Muscle of back (tissue), 11 donors: ENCODE data around the gene PRSS38. TPM values are rescaled to one million over a fixed set of nuclear protein-coding genes. Genes with fewer than 3 reads are reported as not detected.

Experiments used
- DNase-seq, 3 donors: peaks; one replicate each; pipeline versions ENCODE4 v3.0.0 to v3.0.0-alpha.2; 2013
- polyA plus RNA-seq, 10 donors: library from polyadenylated mRNA; unstranded; fragments of 120-200 nt; gene quantifications; one replicate each; pipeline ENCODE4 v1.2.1, GENCODE V29; 2013; ENCODE audit not compliant: insufficient read length in 10 of 10

The PRSS38 gene
- polyA plus RNA-seq, 10 donors: not detected

DNA sequence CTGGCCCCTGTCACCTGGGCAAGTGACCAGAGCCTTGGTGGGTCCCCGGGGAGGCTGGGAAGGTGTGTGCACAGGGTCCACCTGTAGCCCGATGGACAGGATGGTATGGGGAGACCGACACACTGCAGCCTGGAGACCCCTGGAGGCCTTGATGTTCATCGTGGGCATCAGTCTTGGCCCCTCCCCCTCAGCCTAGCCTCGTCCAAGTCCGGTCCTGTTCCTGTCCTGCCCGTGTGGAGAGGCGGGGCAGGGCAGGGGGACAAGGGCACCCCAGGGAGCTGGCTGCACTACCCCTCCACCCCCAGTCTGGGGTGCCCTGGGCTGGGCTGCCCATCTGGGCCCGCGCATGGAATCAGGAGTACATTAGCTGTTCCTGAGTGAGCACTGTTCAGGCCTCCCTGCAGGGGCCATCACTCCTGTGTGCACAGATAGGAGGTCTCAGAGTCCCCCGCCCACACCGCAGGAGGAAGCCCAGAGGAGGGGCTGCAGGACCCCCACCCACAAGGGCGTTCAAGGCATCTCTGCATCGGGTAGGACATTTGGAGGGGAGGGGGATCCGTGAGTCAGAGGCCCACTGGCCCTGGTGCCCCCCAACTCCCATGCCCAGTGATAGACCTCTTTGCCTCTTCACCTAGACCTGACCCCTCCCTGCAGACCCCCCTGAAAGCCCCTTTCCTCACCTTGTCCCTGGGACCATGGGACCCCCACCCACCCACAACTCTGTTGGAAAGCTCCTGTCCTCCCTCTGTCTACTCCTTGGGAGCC lies 69.1 kb downstream of the PRSS38 start:
- DNase-seq: peak in 1 of 3 donors; percentile 7

DNA sequence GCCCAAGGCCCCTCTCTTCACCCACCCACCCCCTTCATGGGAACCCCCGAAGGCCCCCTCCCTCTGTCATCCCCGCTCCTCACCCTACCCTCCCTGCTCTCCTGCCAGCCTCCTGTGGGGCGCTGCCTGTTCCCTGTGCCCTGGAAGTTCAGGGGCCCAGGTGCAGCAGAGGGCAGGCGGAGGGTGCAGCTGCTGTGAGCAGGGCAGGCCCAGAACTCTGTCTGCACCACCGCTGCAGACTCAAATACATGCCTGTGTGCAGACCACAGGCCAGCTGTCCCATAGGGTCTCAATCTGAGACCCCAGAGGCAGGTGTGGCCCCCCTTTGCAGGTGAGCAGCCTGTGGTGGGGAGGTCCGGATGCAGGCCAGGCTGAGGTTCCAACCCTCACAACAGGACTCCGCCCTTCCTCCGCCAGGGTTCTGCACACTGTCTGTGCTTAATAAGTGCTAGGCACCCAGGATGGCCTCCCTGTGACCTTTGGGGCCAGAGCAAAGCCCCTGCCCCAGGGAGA lies 69.7 kb downstream of the PRSS38 start:
- no peak for DNase-seq

DNA sequence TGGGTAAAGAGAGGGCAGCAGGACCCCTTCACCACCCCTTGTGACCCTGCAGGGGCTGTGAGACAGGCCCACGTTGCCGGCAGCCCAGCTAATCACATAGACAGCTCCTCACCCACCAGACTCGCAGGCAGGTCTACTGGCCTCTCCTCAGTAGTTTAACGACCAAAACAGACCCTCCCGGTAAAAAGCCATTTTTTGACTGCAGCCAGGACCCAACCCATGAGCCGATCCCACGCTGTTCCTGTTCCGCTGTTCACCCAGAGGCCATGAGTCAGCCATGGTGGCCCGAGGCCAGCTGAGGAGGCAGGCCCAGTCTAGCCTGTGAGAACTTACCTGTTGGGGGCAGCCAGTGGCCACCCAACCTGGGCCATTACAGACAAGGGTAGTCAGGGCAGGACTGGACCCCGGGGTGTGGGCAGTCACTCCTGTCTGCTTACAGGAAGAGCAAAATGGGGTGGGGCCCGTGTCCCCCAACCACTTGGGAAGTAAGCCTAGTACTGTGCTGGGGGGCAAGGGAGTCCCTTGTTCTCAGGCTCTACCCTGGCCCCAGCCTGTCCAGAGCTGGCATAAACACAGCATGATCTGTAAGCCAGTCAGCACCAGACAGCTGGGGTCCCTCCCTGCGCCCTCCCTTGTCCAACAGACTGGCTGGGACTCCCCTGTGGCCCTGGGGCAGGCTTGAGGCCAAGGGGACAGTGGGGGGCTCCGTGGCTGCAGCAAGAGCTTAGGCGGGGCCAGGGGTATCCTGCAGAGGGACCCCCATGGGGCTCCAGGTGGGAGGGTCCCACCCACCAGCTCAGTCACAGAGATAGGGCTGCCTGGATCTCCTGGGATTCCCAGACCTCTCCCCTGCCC lies 70.4 kb downstream of the PRSS38 start:
- peak in 2 of 3 donors; percentile 73 to 80 for DNase-seq

- peak in 2 of 3 donors; percentile 40 to 79 for DNase-seq
Measured at GRCh38 chr1:227886503-227886961, 71.1 kb downstream of the PRSS38 start.

DNA sequence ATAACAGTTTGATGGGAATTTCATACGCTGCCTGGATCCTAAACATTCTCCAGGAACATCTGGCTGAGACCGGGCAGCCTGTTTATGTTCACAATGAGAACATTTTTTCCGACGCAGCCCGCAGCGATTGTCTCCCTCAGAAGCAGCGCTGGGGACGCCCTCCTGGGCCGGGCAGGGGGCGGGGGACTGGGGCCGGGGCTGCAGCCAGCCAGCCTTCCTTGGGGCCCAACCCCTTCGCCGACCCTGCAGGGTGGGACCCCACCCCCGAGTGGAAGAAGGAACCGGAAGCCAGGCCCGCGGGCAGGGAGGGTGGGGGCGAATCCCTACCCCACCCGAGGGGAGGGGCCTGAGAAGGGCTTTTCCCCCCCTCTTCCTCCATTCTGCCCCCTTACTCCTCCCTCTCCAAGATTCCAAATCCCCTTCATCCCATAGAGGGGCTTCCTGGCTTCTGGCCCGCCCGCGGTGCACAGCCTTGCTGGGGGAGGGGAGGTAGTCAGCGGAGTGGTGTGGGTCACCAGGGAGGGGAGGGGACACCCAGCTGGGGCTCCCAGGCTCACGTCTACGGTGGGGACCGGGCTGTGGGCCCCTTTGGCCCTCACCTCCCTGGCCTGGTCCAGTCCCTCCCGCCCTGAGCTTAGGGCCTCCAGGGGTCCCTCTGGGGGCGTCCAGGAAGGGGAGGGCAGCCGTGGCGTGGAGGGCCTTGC lies 71.7 kb downstream of the PRSS38 start:
- DNase-seq: peak; percentile 71 to 95 (median 89)

DNA sequence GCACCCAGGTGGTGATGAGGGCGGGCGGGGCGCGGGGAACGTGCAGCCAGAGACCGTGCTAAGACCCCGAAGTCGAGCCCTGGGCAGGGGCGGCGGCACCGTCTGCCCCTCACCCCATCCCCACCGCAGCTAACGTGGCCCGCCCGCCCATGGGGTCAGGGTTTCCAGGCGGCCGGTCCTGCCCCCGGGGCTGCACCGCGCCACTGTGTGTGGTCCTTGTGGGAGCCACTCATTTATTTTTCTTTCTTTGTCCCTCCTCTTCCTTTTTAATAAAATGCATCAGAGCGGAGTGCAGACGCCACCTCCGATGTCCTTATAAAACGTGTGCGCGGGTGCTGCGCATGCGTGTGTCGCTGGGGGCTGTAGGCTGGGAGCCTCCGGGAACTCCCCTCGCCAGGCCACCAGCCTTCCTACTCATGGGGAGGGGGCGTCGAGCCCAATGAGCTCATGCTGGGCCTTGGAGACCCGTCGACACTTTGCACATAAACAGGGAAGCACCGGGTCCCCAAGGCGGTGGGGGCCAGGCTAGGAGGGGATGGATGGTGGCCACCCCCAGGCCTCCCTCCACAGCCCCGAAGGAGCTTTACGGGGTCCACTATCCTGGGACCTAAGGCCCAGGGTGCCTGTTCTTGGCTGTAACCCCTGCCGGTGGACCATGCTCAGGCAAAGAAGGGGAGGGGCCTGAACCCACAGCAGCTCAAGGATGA lies 72.4 kb downstream of the PRSS38 start:
- DNase-seq: peak; percentile 45 to 92 (median 82)

DNA sequence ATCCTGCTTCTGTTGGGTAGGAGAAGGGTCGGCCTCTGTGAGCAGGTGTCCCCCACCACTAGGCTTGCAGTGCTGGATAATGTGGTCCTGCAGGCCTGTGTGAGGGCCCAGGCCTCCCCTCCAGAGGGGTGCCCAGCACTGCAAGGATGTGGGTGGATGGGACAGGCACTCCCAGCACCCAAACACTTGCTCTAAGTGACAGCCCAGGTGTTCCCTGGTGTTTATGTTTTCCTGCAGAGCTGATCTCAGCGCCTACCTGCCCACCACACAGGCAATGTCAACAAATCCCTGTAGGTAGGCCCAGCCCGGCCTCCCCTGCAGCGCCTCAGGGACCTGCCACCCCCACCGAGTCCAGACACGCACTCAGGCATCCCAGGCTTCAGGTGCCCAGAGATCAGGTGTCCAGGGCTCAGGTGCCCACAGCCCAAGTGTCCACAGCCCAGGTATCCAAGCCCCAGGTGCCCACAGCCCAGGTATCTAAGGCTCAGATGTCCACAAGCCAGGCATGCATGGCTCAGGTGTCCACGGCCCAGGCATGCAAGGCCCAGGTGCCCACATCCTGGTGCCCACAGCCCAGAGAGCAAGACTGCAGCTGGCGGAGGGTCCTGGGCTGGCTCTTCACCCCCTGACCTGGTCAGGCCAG lies 73.0 kb downstream of the PRSS38 start:
- DNase-seq: peak in 1 of 3 donors; percentile 56

DNA sequence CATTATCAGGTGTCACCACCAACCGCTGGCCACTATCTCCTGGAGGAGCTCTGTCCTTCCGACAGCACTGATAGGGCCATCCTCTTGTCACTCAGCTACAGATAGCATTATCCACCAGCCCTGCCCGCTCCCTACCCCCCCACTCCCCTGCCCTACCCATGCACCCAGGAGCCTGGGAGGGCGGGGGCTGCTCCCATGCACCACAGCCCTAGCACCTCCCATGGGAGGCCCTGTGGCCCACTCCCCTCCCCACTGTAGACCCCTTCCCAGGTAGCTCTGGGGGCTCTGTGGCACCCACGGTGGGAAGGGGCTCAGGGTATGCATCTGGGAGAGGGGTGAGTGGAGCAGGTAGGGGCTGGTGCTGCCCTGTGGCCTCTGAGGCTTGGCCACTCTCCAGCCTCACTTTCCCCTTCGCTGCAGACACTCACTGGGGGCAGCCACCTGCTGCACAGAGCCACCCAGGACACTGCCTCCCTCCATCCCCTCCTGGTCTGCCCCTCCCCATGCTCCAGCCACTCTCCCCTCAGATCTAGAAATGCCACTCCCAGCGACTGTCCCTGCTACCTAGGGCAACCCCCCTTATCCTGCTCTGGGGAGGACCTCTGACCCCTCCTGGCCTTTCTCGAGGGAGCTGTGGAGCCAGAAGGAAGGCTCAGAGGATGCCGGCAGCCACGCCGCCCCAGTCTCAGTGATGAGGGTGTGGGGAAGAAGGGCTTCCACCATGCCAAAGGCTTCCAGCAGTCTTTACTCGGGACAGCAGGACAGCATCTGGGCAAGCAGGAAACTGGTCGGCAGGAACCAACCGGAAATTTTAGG lies 73.8 kb downstream of the PRSS38 start:
- DNase-seq: peak in 1 of 3 donors; percentile 36

- DNase-seq: peak in 1 of 3 donors; percentile 12
Measured at GRCh38 chr1:227889863-227890405, 74.5 kb downstream of the PRSS38 start.

- peak in 1 of 3 donors; percentile 10 for DNase-seq
Measured at GRCh38 chr1:227890451-227891222, 75.2 kb downstream of the PRSS38 start.

GRCh38 chr1:227891223-227891954 lies 75.9 kb downstream of the PRSS38 start:
- peak in 1 of 3 donors; percentile 8 for DNase-seq

DNA sequence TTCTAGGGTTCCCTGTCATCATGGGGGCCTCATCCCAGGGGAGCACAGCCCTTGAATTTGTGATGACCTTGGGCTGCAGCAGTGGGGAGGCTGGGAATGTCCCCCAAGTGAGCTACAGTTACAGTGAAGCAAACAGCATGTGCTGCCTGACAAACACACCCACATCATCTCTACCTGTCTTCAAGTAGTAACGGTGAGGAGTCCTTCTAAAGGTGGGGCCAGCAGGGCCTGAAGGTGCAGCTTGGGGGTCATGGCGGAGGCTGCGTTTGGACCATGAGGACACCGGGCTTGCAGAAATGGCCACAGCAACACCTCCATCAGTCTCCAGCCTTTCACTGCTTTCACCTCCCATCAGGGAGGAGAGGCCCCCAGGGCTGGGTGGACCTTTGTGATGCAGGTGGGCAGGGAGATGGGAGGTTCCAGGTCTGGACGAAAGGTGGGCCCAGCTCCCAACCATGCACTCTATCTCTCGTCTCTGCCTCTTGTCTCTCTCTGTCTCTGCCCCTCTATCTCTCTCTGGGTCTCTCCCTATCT lies 76.5 kb downstream of the PRSS38 start:
- peak in 1 of 3 donors; percentile 9 for DNase-seq

- peak in 1 of 3 donors; percentile 20 for DNase-seq
Measured at GRCh38 chr1:227892489-227893299, 77.2 kb downstream of the PRSS38 start.

DNA sequence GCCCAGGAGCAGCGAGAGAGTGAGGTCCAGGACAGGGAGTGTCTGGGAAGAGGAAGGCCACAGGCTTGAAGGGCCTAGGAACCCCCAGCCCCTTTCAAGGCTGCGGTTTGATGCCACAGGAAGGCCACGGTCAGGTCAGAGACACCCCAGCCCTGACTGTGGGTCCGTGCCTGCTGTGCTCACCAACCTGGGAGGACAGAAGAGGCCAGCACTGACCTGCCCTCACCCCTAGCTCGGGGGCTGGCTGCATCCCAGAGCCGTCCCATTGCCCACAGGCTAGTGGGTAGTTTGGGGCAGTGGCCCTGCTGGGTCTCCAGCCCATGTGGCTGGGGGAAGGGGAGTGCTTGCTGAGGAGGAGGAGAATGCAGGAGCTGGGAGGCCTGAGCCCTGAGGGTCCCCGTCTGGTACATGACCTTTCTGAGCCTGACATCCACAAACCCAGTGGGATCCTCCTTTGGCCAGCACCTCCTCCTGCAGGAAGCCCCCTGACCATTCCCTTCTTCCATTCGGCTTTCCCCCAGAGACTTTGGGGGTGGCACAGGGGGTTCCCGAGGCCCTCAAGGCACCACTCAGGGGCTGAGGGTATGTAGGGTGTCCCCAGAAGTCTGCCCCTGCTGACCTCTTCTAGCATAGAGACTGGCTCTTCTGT lies 77.9 kb downstream of the PRSS38 start:
- DNase-seq: no peak

GRCh38 chr1:227893949-227894721 lies 78.7 kb downstream of the PRSS38 start:
- DNase-seq: no peak
